ENCODE results near the gene FAM124B. TPM values are rescaled to one million over a fixed set of nuclear protein-coding genes. Genes with fewer than 3 reads are reported as not detected.

The FAM124B gene, protein sequence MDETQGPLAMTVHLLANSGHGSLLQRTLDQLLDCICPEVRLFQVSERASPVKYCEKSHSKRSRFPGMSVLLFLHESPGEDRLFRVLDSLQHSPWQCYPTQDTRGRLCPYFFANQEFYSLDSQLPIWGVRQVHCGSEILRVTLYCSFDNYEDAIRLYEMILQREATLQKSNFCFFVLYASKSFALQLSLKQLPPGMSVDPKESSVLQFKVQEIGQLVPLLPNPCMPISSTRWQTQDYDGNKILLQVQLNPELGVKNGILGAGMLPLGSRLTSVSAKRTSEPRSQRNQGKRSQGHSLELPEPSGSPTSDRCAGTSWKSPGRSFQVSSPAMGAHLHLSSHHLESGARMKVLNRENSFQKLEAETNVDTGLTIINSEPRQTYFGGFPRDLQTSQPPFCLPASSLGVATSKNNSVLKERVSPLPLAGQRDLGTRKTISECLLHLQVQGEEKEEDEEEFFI
- not detected in 5 replicates for total RNA-seq (2022; extraction: Qiagen RNA extraction)

DNA sequence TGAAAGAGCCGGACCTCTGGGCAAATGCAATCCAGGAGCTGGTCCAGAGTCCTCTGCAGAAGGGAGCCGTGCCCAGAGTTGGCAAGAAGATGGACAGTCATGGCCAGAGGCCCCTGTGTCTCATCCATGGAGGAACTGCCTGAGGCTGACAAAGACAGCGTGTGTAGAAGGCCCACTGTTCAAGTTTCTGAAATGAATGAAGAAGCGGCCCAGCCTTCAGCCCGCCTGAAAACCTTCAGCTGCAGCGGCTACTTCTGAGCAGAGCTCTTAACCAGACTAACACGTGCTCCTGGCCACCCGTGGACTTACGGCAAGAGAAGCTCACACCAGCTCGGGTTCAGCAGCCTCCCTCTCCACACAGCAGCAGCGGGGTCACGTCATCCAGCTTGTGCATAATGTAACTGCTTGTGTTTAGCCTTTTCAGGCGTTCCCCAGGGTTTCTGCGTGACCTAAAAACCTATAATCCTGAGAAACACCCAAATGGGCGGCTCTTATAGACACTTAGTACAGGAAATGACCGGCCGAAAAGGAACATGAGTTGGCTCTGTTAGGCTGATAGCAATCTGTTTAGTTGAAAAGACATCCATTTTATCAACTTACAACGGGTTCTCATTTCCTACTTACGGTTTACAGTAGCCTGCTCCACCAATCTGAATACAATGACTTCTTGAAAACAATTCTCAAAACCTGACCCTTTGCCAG is at the start of gene FAM124B:
Gene FAM124B, minus strand, starts transcription at position 467 of the 702 bp plus-strand sequence. Its CDS starts 339 bp downstream, at position 128.

Other genes with a start within 250 kb of the FAM124B start
- 65.2 to 78.1 TPM (median 68.8 TPM) in 5 replicates for gene CUL3, start 183.3 kb upstream of the FAM124B start, total RNA-seq (2022; extraction: Qiagen RNA extraction)